Measurements from ENCODE around the gene SERINC3.

GRCh38 chr20:44533928-44534327 lies 12.1 kb upstream of the SERINC3 start:
- TF ChIP-seq CTCF (CRISPR knock-in tag; IDR thresholded peaks at IDR 0.05) (no peak), POLR2A (IDR thresholded peaks at IDR 0.05; ENCODE audit: insufficient read depth in 1 of 2, low read depth in 2 of 2, low read length in 2 of 2) (no peak), HMGXB4 (CRISPR knock-in tag; IDR thresholded peaks at IDR 0.05; ENCODE audit: borderline replicate concordance in 1 of 2, low read depth in 1 of 2) (no peak)
